Suppressor macrophage treated with lipopolysaccharide for 4 hours (primary cell): Measurements from ENCODE around the gene CCDC87.
"Not testable (repeated sequence)": the region's sequence is repeated elsewhere in the genome, so short reads cannot be mapped to it uniquely, and the experiment has no call there.

ENCODE experiments used
- DNase-seq: peaks from one replicate; pipeline ENCODE4 v3.0.0-alpha.2; 2020

CCDC87 gene, protein sequence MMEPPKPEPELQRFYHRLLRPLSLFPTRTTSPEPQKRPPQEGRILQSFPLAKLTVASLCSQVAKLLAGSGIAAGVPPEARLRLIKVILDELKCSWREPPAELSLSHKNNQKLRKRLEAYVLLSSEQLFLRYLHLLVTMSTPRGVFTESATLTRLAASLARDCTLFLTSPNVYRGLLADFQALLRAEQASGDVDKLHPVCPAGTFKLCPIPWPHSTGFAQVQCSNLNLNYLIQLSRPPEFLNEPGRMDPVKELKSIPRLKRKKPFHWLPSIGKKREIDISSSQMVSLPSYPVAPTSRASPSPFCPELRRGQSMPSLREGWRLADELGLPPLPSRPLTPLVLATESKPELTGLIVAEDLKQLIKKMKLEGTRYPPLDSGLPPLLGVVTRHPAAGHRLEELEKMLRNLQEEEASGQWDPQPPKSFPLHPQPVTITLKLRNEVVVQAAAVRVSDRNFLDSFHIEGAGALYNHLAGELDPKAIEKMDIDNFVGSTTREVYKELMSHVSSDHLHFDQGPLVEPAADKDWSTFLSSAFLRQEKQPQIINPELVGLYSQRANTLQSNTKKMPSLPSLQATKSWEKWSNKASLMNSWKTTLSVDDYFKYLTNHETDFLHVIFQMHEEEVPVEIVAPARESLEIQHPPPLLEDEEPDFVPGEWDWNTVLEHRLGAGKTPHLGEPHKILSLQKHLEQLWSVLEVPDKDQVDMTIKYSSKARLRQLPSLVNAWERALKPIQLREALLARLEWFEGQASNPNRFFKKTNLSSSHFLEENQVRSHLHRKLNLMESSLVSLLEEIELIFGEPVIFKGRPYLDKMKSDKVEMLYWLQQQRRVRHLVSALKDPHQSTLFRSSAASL

DNA sequence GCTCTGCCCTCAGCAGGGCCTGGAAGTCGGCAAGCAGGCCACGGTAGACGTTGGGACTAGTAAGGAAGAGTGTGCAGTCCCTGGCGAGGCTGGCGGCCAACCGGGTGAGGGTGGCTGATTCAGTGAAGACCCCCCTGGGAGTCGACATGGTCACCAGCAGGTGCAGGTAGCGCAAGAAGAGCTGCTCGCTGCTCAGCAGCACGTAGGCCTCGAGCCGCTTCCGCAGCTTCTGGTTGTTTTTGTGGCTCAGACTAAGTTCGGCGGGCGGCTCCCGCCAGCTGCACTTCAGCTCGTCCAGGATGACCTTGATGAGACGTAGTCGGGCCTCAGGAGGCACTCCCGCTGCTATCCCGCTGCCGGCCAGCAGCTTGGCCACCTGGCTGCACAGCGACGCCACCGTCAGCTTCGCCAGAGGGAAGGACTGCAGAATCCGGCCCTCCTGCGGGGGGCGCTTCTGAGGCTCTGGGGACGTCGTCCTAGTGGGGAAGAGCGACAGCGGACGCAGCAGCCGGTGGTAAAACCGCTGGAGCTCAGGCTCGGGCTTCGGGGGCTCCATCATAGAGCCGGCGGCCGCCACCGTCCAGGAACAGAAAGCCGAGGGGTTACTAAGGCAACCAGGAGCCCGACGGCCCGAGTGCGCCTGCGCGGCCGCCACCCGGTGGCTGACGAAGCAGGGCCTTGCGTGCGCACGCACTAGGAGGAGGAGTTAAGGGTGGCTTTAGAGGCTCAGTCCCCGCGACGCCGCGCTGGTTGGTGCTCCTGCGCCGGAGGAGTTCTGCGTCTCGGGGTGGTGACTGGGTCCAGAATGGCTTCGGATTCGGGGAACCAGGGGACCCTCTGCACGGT is at the start of gene CCDC87, which contains the start of gene CCS:
CCDC87 (minus strand) TSS at position 607 of the 846 bp plus-strand sequence; CDS start at position 559, 48 bp downstream.
CCS (plus strand) TSS at position 729 of the 846 bp plus-strand sequence; CDS start at position 806, 77 bp downstream.
- peak; percentile 99 for DNase-seq

DNA sequence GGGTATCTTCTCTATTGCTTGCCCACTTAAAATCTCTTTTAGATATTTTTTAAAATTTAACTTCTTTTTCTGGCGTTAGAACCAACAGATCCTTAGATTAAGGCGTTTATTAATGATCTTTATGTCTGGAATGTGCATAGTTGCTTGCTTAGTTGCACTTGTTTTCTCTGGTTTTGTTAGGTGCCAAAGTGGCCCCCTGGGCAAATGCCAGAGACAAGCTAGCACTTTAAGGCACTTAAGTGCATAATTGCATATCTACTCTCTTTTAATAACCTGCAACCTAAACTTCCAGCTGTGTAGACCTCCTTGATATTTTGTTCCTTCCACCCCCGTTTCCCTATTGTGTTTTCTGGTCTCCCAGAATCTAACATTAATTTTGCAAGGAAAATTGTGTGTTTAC is 49.0 kb upstream of the CCDC87 start:
- no peak for DNase-seq

DNA sequence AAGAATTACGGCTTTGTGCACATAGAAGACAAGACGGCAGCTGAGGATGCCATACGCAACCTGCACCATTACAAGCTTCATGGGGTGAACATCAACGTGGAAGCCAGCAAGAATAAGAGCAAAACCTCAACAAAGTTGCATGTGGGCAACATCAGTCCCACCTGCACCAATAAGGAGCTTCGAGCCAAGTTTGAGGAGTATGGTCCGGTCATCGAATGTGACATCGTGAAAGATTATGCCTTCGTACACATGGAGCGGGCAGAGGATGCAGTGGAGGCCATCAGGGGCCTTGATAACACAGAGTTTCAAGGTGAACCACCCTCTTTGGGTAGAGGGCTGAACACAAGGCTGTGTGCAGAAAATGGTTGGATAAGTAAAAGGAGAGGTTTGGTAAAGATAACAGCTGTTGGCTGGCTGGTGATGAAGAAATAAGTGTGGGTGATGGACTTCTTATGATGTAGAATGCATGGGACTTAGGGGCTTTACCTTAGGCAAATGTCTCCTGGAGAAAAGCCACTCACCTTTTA is 47.0 kb upstream of the CCDC87 start:
- DNase-seq = not testable (repeated sequence)

DNA sequence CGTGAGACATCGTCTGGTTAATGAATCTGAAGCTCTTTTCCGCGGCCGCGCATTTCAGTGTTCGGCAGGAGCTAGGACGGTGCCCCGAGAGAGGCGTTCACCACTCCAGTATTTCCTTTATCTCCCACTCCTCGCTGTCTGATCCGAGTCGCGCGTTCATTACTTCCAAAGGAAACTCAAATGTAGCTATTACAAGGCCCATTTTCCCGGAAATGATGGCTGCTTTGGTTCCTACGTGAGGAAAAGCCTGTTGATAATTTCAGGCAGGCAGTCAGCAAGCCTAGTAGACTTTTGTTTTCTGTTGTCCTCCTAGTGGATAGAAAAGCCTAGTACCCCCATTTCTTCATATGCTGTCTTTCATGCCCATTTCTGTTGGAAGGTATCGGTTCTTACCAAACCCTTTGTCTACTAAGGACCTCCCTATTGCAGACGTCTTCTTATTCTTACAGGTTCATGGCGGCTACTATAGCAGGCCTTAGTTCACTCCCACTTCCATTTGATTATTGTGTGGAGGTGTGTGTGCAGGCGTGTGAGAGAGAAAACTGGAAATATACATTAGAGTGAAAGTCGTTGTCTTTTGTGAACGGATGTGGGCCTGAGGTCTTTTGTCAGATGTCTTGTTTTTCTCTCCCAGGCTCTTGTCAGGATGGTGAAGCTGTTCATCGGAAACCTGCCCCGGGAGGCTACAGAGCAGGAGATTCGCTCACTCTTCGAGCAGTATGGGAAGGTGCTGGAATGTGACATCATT is 46.4 kb upstream of the CCDC87 start:
- peak; percentile 68 for DNase-seq

DNA sequence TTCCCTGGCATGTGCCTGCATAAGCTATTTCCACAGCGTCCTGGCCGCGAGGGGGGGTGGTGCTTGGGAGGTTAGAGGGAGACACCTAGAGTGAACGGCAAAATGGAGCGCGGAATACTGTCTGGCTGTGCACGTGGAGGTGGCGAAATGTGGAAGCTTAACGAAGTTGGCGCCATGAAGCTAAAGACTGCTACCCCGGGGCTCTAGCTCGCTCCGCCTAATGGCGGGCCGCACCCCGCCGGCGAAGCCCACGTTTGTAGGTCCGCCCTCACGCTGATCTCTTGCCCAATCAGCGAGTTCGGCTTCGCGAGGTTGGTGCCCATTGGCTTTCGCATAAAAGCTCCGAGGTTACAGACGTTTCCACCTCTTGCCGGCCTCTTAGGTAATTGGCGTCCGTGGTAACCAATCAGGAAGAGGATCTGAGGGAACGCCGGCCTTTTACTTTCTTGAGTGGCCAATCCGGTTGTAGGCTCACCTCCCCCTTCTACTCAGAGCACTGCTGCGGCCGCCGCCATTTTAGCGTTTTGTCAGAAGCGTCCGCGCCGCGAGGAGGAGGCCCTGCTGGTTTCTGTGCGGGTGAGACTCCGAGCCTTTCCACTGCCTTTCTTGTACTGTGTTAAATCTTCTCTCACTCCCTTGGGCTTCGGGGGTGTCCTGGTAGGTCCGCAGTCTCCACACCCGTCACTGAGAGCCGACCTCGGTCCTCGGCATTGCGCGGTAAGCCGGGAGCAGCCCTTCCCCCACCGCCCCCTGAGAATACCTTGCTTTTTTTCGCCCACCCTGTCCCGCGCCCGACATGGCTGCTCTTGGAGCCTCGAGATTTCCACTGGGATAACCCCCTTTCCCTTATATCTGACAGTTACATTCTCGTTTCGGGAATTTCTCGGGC is 45.6 kb upstream of the CCDC87 start, which contains the start of gene RBM4:
RBM4 (plus strand) TSS at position 527 of the 889 bp plus-strand sequence. CDS start 1,009 bp downstream, outside the sequence.
- peak; percentile 100 for DNase-seq

GRCh38 chr11:66637557-66638176 is 44.8 kb upstream of the CCDC87 start:
- DNase-seq = no peak

GRCh38 chr11:66636411-66636810 is 43.5 kb upstream of the CCDC87 start:
- DNase-seq = no peak

GRCh38 chr11:66632952-66633351 is 40.1 kb upstream of the CCDC87 start:
- DNase-seq = no peak

GRCh38 chr11:66631883-66632282 is 39.0 kb upstream of the CCDC87 start:
- DNase-seq = no peak

DNA sequence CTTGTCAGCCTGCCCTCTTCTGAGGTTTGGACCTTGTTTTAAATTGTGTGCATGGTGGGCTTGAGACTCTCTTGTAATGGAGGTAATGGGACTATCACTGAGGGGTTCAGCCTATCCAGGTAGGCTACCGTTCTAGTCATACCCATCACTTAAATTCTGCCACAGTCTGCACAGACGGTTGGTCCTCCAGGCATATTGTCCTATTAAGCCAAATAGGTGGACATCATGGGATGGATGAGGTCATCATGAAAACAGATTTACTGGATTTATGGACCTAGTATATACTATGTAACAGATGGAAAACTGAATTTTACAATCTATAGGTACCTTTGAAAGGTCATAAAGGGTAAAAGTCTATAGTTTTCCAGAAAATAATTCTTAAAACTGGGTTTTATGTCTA is 36.5 kb upstream of the CCDC87 start:
- DNase-seq = no peak

GRCh38 chr11:66628061-66628603 is 35.3 kb upstream of the CCDC87 start:
- no peak for DNase-seq

DNA sequence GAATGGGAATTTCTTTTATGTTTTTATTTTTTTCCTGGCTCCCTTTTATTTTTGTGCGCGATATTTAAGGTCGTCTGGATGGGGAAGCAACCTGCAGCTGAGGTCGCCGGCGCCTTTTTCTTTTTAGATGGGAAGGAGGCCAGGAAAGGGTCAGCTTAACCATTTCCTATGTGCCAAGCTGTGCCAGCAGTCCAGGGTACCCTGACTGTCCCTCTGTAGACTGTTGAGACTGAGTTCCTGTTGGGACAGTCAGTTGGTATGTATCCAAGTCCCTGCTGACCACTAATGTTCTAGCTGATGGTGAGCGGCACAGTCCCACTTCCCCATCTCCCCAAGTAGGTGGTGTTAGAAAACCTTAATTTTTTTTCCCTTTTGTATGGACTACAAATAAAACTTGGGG is 34.1 kb upstream of the CCDC87 start:
- DNase-seq = no peak

DNA sequence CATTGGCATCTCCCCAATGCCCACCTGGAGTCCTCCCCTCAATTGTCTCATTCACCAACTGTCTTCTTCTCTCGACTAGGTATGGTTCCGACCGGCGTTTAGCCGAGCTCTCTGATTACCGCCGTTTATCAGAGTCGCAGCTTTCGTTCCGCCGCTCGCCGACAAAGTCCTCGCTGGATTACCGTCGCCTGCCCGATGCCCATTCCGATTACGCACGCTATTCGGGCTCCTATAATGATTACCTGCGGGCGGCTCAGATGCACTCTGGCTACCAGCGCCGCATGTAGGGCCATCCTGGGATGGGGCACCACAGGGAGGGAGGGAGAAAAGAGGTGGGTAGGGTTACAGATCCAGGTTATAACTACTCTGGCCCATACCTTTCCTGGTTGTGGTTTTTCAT is 33.5 kb upstream of the CCDC87 start:
- no peak for DNase-seq

- no peak for DNase-seq
These were observed 32.9 kb upstream of the CCDC87 start for GRCh38 chr11:66625752-66626149.

DNA sequence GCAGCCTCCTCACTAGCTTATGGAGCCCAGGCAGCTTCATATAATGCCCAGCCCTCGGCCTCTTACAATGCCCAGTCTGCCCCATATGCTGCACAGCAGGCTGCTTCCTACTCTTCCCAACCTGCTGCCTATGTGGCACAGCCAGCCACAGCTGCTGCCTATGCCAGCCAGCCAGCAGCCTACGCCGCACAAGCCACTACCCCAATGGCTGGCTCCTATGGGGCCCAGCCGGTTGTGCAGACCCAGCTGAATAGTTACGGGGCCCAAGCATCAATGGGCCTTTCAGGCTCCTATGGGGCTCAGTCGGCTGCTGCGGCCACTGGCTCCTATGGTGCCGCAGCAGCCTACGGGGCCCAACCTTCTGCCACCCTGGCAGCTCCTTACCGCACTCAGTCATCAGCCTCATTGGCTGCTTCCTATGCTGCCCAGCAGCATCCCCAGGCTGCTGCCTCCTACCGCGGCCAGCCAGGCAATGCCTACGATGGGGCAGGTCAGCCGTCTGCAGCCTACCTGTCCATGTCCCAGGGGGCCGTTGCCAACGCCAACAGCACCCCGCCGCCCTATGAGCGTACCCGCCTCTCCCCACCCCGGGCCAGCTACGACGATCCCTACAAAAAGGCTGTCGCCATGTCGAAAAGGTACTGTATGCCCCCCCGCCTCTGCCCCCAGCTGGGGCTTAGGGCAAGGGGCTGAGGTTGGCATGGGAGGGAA is 32.3 kb upstream of the CCDC87 start:
- DNase-seq = no peak

- no peak for DNase-seq
These were observed 31.6 kb upstream of the CCDC87 start for GRCh38 chr11:66624450-66624849.

DNA sequence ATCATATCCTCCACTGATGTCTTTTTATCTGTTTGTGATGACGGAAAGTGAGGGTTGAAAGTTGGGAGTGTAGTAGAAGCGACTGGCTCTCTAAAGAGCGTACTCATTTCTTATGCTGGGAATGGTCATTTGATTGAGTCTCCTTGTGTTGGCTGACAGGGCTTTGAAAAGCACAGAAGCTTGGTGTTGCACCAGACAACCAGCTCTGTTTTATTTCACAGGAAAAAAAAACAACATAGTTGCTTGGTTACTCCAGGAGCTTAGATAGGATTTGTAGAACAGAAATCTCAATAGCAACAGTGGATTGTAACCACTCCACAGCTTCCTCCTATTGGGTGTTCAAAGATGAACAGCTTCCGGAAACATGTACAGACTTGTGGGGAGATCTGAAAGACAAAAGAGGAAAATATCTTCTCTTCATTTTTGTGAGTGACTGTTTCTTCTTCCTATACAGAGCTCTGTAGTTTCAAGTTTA is 26.3 kb upstream of the CCDC87 start:
- DNase-seq = peak; percentile 51

DNA sequence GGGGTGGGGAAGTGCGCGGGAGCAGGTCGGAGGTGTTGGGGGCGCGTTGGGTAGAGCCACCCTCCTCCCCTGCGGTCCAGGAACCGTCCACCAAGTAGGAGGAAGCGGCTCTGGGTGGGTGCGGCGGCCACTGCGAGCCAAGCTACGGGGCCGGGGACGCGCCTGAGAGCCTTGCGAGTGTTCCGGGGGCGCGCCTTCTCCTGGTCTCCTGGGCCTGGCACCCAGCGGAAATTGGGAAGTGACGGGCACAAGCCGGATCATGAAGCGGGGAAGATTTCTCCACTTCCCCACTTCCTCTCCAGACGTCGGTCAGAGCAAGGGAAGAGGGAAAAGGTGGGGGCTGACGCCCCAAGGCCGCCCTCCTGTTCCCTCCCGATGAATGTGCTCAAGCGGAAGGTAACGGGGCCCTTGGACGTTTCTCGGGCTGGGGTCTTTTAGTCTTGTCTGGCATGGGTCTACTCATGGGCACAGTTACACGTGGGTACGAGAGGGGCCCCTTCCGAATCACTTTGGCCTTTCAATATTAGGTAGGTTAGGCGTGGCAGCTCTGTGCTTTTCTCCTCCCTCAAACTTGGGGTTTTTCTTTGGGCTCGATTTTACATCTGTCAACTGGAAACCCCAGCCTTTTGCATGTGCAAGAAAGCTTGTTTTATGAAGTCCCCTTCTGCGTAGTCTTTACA is 24.4 kb upstream of the CCDC87 start:
- DNase-seq = peak; percentile 91
